AG09309 (cell line): ENCODE measurements around the gene MAGEH1.

Experiments
- DNase-seq: peaks from one replicate; pipeline ENCODE4 v3.0.0-alpha.2; 2010; ENCODE audit warnings: low read depth
- H3K4me3 ChIP-seq: 2 replicates; pipeline ENCODE4 v1.5.1; 2011; ENCODE audit warnings: mild to moderate bottlenecking, low read depth, low read length, moderate library complexity; ENCODE audit not compliant: control insufficient read depth
- TF ChIP-seq, protein P1 (sequence below): IDR thresholded peaks from 2 replicates; pipeline ENCODE4 v1.5.1; 2011; ENCODE audit warnings: mild to moderate bottlenecking, low read depth, low read length, inconsistent platforms; ENCODE audit not compliant: insufficient read depth, control insufficient read depth; ENCODE audit errors: missing control alignments

The MAGEH1 gene

DNA sequence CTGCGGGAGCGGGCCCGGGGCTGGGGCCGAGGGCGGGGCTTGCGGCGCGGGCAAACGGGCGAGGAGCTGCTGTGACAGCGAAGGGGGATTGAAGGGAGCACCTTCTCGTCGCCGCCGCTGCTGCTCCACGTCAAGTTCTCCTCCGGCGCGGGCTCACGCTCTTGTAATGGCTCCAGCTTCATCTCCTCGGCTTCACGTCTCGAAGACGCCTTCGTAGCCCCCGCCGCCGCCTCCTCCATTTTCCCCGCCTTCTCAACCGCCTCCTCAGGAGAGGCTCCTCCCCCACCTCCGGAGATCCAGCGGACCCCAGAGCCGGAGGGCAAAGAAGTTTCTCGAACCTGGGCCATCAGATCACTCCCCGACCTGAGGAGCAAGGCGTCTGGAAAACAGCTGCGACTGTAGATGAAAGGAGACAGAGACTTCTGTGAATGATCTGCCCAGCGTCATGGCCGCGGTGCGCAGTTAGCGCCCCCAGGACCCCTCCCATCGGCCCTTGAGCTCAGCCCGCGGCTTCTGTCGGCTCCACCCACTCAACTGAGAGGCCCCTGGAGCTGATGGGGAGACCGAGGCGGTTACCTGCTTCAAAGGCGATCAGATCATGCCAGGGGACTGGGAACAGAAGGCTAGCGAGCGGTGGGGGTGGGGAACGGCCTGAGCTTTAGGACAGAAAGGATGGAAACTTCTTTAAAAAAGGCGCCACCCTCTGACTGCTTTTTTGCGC, 36.8 kb downstream of the MAGEH1 start:
- TF ChIP-seq, protein P1, sequence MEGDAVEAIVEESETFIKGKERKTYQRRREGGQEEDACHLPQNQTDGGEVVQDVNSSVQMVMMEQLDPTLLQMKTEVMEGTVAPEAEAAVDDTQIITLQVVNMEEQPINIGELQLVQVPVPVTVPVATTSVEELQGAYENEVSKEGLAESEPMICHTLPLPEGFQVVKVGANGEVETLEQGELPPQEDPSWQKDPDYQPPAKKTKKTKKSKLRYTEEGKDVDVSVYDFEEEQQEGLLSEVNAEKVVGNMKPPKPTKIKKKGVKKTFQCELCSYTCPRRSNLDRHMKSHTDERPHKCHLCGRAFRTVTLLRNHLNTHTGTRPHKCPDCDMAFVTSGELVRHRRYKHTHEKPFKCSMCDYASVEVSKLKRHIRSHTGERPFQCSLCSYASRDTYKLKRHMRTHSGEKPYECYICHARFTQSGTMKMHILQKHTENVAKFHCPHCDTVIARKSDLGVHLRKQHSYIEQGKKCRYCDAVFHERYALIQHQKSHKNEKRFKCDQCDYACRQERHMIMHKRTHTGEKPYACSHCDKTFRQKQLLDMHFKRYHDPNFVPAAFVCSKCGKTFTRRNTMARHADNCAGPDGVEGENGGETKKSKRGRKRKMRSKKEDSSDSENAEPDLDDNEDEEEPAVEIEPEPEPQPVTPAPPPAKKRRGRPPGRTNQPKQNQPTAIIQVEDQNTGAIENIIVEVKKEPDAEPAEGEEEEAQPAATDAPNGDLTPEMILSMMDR = no peak
- H3K4me3 ChIP-seq = peak overlapping the region; percentile 56
- no peak for DNase-seq

DNA sequence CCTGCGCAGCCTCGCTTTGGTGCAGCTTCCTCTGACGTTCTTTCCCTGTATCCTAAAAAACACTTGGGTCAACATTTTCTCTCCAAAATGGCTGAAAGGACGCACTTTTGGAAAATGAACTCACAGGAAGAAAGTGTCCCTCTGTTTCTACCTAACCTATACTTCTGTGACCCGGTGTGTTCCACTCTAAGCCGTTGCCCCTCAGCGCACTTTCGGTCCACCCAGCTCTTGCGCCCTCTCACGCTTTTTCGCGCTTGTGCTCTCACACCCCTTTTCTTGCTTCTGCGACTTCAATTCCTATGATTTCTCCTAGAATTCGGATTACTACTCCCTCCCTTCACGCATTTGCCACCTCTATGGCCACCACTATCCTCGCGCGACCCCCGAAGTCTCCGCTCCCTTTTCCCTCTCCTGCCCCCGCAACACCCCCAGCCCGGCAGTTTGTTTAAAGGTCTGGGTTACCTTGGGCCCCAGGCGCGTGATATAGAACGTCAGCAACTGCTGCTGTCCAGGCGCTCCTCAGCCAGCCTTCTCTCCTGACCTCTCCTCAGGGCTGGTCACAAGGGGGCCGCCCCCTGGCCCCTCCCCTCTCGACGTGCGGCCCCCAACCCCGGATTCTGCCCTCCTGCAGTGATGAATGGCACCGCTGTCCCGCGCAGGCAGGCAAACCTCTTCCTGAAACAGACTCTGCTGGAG, 37.5 kb downstream of the MAGEH1 start, which contains the start of gene USP51:
TSS of gene USP51 (minus strand) at position 535 of the 696 bp plus-strand sequence. CDS start 909 bp downstream, outside the sequence.
- DNase-seq = no peak
- TF ChIP-seq, protein P1 = no peak
- peak within 1 kb of the TSS; percentile 56 for H3K4me3 ChIP-seq

DNA sequence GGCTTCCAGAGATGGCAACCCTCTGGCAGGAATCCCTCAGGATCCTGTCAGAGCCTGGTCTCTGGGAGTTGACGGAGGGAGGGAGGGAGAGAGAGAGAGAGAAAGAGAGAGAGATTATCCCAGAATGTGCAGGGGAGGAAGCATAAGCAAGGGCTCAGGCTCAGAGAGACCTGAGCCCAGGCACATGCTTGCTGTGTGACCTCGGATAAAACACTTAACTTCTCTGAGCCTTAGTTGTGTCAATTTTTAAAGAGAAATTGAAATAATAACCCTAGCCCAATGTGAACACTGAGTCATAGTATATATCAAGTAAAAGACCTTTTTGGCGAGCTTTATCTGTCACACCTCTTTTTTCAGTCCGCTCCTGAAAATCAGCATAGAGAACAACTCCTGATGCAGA, 38.2 kb downstream of the MAGEH1 start:
- no peak for DNase-seq
- H3K4me3 ChIP-seq = peak overlapping the region; percentile 56
- TF ChIP-seq, protein P1 = no peak

DNA sequence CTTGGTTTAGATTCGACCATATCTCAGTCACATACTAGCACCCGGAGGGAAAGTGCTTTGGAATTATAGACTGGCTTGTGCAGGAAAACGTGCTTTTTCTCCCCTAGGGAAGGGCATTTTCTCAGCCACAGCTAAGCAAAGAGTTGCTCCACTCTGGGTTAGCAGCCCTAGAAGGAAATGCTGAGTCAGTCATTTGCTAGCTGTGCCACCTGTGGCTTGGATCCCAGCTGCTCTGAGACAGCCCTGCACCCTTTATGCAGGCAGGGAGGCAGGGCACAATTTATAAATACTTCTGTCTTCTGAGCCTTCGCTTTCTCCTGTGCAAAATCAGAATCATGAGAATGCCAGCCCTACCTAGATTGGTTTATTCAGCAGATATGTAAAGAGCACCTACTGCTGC, 39.0 kb downstream of the MAGEH1 start:
- no peak overlapping the region for H3K4me3 ChIP-seq
- DNase-seq = no peak
- TF ChIP-seq, protein P1 = no peak
